HCT116 (cell line): Measurements from ENCODE around the gene RFPL2. TPM values are rescaled to one million over a fixed set of nuclear protein-coding genes. Genes with fewer than 3 reads are reported as not detected.

Experiments used
- ATAC-seq: fragments of 200-7000 bp; cut with Tn5 transposase; 2 replicates; pipeline ENCODE4 v1.9.1; 2020; ENCODE audit warnings: mild to moderate bottlenecking, moderate library complexity
- BruUV-seq: library from RNA; stranded (reverse); fragments of 400-500 nt; replicated peaks from 2 replicates; lab custom pipeline; 2021; lab: Mats Ljungman, UMichigan
- CTCF ChIA-PET: fragments of 300-600 bp; sonication (Branson Sonifier 250); formaldehyde crosslinking; loops from one replicate; lab custom pipeline; 2021; ENCODE audit warnings: antibody characterized with exemption; lab: Charles Lee
- POLR2A ChIA-PET: fragments of 300-600, 350-600 bp; sonication (Branson Sonifier 250); formaldehyde crosslinking; loops from one replicate; lab custom pipeline; 2021; ENCODE audit warnings: antibody characterized with exemption; lab: Charles Lee
- RAD21 ChIA-PET, 2 experiments: fragments of 300-600 bp; sonication (Branson Sonifier 250); formaldehyde crosslinking; loops; one replicate each; lab custom pipeline; 2023; ENCODE audit warnings: low total read pairs in 2 of 2; ENCODE audit not compliant: uncharacterized antibody in 2 of 2, unreplicated experiment in 2 of 2, low non-redundant PET in 1 of 2; lab: Charles Lee
- DNase-seq: peaks from one replicate; pipeline ENCODE4 v3.0.0-alpha.2; 2010; ENCODE audit warnings: low read depth, low spot score
- H2AFZ ChIP-seq: fragments of 200-600 bp; shearing (Covaris generic), sonication (generic); 2 replicates; pipeline ENCODE4 v1.6.1; 2017; ENCODE audit warnings: low read depth, mixed run types, mixed read lengths, antibody characterized with exemption, low read length; ENCODE audit not compliant: poor library complexity, severe bottlenecking
- H3K27ac ChIP-seq: 2 replicates; pipeline ENCODE4 v1.5.1; 2012; ENCODE audit warnings: low read depth, low read length
- H3K27me3 ChIP-seq: fragments of 200-600 bp; sonication (generic); 2 replicates; pipeline ENCODE4 v1.6.1; 2016; ENCODE audit warnings: mixed run types, low read length, mixed read lengths; ENCODE audit not compliant: insufficient read depth
- H3K36me3 ChIP-seq, 2 experiments: fragments of 200-500 bp in 1 of 2; fragments of 200-600 bp in 1 of 2; sonication (Bioruptor generic) in 1 of 2; sonication (generic) in 1 of 2; 2 replicates each; pipeline versions ENCODE4 v1.5.1 to v1.6.1; 2014 to 2016; ENCODE audit warnings: low read length in 2 of 2, inconsistent platforms in 1 of 2, mixed read lengths in 1 of 2, mixed run types in 1 of 2; ENCODE audit not compliant: insufficient read depth in 2 of 2, control insufficient read depth in 1 of 2
- H3K4me1 ChIP-seq, 2 experiments: fragments of 200-600 bp in 1 of 2; sonication (generic) in 1 of 2; 2 replicates each; pipeline versions ENCODE4 v1.5.1 to v1.6.1; 2012 to 2017; ENCODE audit warnings: low read length in 2 of 2, inconsistent platforms in 1 of 2, mild to moderate bottlenecking in 1 of 2, mixed read lengths in 1 of 2, mixed run types in 1 of 2, moderate library complexity in 1 of 2; ENCODE audit not compliant: insufficient read depth in 2 of 2, control insufficient read depth in 1 of 2
- H3K4me2 ChIP-seq: fragments of 200-600 bp; sonication (generic); 2 replicates; pipeline ENCODE4 v1.6.1; 2017; ENCODE audit warnings: mixed run types, low read length, mixed read lengths
- H3K4me3 ChIP-seq, 2 experiments: fragments of 200-600 bp in 1 of 2; sonication (generic) in 1 of 2; replicated peaks in 1 of 2; 2 replicates each; pipeline ENCODE4 v1.5.1; 2011 to 2016; ENCODE audit warnings: low read length in 2 of 2, control low read depth in 1 of 2, low read depth in 1 of 2, mild to moderate bottlenecking in 1 of 2, mixed read lengths in 1 of 2, mixed run types in 1 of 2
- H3K79me2 ChIP-seq: fragments of 200-600 bp; sonication (generic); 2 replicates; pipeline ENCODE4 v1.6.1; 2017; ENCODE audit warnings: mild to moderate bottlenecking, mixed run types, low read length, moderate library complexity, mixed read lengths; ENCODE audit not compliant: insufficient read depth
- H3K9ac ChIP-seq: fragments of 200-600 bp; sonication (generic); 2 replicates; pipeline ENCODE4 v1.6.1; 2016; ENCODE audit warnings: low read length, mixed read lengths
- H3K9me2 ChIP-seq: fragments of 200-600 bp; sonication (generic), shearing (Covaris generic); 2 replicates; pipeline ENCODE4 v1.6.1; 2017; ENCODE audit warnings: mixed run types, mild to moderate bottlenecking, moderate library complexity; ENCODE audit not compliant: insufficient read depth
- H3K9me3 ChIP-seq, 2 experiments: fragments of 200-500 bp in 1 of 2; fragments of 200-600 bp in 1 of 2; sonication (Bioruptor generic) in 1 of 2; sonication (generic) in 1 of 2; 2 replicates each; pipeline ENCODE4 v1.6.1; 2014 to 2017; ENCODE audit warnings: low read length in 2 of 2, mixed read lengths in 2 of 2, inconsistent platforms in 1 of 2, low read depth in 1 of 2, mild to moderate bottlenecking in 1 of 2, mixed run types in 1 of 2, moderate library complexity in 1 of 2; ENCODE audit not compliant: control insufficient read depth in 1 of 2, insufficient read depth in 1 of 2
- H4K20me1 ChIP-seq: fragments of 200-600 bp; sonication (generic), shearing (Covaris generic); 2 replicates; pipeline ENCODE4 v1.6.1; 2017; ENCODE audit warnings: mixed run types, mild to moderate bottlenecking, moderate library complexity; ENCODE audit not compliant: insufficient read depth
- CBX3 ChIP-seq: IDR thresholded peaks from 2 replicates; pipeline ENCODE4 v1.6.1; 2012; ENCODE audit warnings: low read depth
- CEBPB ChIP-seq: IDR thresholded peaks from 2 replicates; pipeline ENCODE4 v1.6.1; 2012; ENCODE audit warnings: low read depth
- ELF1 ChIP-seq: IDR thresholded peaks from 2 replicates; pipeline ENCODE4 v1.6.1; 2012; ENCODE audit warnings: low read depth, borderline replicate concordance
- EZH2 ChIP-seq: fragments of 200-600 bp; sonication (generic); IDR thresholded peaks from 2 replicates; pipeline ENCODE4 v1.6.1; 2017; ENCODE audit warnings: antibody characterized with exemption, mixed run types
- EZH2phosphoT487 ChIP-seq: fragments of 200-600 bp; IDR thresholded peaks from 2 replicates; pipeline ENCODE4 v1.6.1; 2018; ENCODE audit warnings: antibody characterized with exemption, borderline replicate concordance
- FOSL1 ChIP-seq: IDR thresholded peaks from 2 replicates; pipeline ENCODE4 v1.6.1; 2012; ENCODE audit warnings: low read depth
- POLR2A ChIP-seq: IDR thresholded peaks from 2 replicates; pipeline ENCODE4 v1.7.0; 2011; ENCODE audit warnings: borderline replicate concordance; ENCODE audit not compliant: insufficient read depth, insufficient read length; ENCODE audit errors: extremely low read depth
- POLR2AphosphoS5 ChIP-seq: IDR thresholded peaks from 2 replicates; pipeline ENCODE4 v1.6.1; 2011; ENCODE audit warnings: mild to moderate bottlenecking, low read depth, low read length, moderate library complexity
- RAD21 ChIP-seq: IDR thresholded peaks from 2 replicates; pipeline ENCODE4 v1.6.1; 2012; ENCODE audit warnings: low read depth, mild to moderate bottlenecking
- SIN3A ChIP-seq: IDR thresholded peaks from 2 replicates; pipeline ENCODE4 v1.6.1; 2012; ENCODE audit warnings: low read depth
- SP1 ChIP-seq: IDR thresholded peaks from 2 replicates; pipeline ENCODE4 v1.6.1; 2012; ENCODE audit warnings: low read depth
- SRF ChIP-seq: IDR thresholded peaks from 2 replicates; pipeline ENCODE4 v1.6.1; 2012; ENCODE audit warnings: low read depth
- YY1 ChIP-seq: IDR thresholded peaks from 2 replicates; pipeline ENCODE4 v1.6.1; 2011; ENCODE audit warnings: low read length, low read depth, moderate library complexity, mild to moderate bottlenecking; ENCODE audit not compliant: insufficient replicate concordance; ENCODE audit errors: extremely low read depth
- ZFX ChIP-seq: fragments of 450-650 bp; IDR thresholded peaks from 2 replicates; pipeline ENCODE4 v1.6.1; 2017
- ZNF274 ChIP-seq: fragments of 200-500 bp; sonication (Bioruptor generic); IDR thresholded peaks from 2 replicates; pipeline ENCODE4 v1.6.1; 2014; ENCODE audit warnings: mild to moderate bottlenecking, low read depth, low read length, inconsistent platforms
- intact Hi-C: fragments of 100-400 bp; cut with micrococcal nuclease; formaldehyde crosslinking; loops from 2 replicates; pipeline ENCODE4 v1.10.0; 2022
- total RNA-seq: library from RNA; stranded (reverse); gene quantifications from one replicate; pipeline ENCODE4 v1.2.1, GENCODE V29; 2021; ENCODE audit not compliant: unreplicated experiment
- TF ChIP-seq, protein P1 (sequence below), 3 experiments: fragments of 200-600 bp in 1 of 3; sonication (generic) in 1 of 3; IDR thresholded peaks in 2 of 3; conservative IDR thresholded peaks in 1 of 3; 2 replicates each; pipeline ENCODE4 v1.5.1; 2012 to 2017; ENCODE audit warnings: low read depth in 2 of 3, low read length in 2 of 3, antibody characterized with exemption in 1 of 3, borderline replicate concordance in 1 of 3, control low read depth in 1 of 3, mild to moderate bottlenecking in 1 of 3, mixed read lengths in 1 of 3, mixed run types in 1 of 3, moderate library complexity in 1 of 3; ENCODE audit not compliant: insufficient read depth in 1 of 3
- TF ChIP-seq, protein P2 (sequence below): IDR thresholded peaks from 2 replicates; pipeline ENCODE4 v1.6.1; 2012

The RFPL2 gene
- total RNA-seq, 1 experiment from 2014 or later, result 0.61 TPM

DNA sequence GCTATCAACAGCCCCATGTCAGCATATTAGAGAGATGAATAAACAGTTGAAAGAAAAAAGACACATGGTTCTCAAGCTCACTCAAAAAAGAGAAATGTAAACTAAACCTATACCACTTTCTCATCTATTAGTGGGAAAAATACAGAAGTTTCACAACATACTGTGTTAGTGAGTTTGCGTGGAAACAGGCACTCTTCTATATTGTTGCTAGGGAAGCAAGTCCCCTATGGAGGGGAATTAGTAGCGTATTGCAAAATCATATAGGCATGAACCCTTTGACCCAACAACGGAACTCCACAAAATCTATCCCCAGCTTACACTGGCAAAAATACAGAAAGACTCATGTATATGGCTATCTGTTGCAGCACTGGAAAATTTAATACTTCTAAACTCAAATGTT is 14.2 kb upstream of the RFPL2 start:
- DNase-seq, result no peak
- ATAC-seq, result no peak
- no peaks in the 10 kb centered on the region for H3K4me1 ChIP-seq
- CTCF ChIA-PET, result no interaction called here
- intact Hi-C loops, result no loop called here
- H3K36me3 ChIP-seq, result no peaks in the 10 kb centered on the region
- H3K4me2 ChIP-seq, result no peak overlapping the region
- RAD21 ChIA-PET, result no interaction called here
- H2AFZ ChIP-seq, result no peak overlapping the region
- no TSS peak for BruUV-seq
- no peaks in the 10 kb centered on the region for H3K9me2 ChIP-seq
- no peaks in the 10 kb centered on the region for H4K20me1 ChIP-seq
- H3K9ac ChIP-seq, result no peak overlapping the region
- no peaks in the 10 kb centered on the region for H3K9me3 ChIP-seq
- POLR2A ChIA-PET, result no interaction called here
- no peak overlapping the region for H3K4me3 ChIP-seq
- no peak overlapping the region for H3K27ac ChIP-seq
- H3K79me2 ChIP-seq, result no peaks in the 10 kb centered on the region
- TF ChIP-seq YY1 (no peak), ELF1 (no peak), SP1 (no peak), SRF (no peak)
- TF ChIP-seq, protein P1, sequence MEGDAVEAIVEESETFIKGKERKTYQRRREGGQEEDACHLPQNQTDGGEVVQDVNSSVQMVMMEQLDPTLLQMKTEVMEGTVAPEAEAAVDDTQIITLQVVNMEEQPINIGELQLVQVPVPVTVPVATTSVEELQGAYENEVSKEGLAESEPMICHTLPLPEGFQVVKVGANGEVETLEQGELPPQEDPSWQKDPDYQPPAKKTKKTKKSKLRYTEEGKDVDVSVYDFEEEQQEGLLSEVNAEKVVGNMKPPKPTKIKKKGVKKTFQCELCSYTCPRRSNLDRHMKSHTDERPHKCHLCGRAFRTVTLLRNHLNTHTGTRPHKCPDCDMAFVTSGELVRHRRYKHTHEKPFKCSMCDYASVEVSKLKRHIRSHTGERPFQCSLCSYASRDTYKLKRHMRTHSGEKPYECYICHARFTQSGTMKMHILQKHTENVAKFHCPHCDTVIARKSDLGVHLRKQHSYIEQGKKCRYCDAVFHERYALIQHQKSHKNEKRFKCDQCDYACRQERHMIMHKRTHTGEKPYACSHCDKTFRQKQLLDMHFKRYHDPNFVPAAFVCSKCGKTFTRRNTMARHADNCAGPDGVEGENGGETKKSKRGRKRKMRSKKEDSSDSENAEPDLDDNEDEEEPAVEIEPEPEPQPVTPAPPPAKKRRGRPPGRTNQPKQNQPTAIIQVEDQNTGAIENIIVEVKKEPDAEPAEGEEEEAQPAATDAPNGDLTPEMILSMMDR (IDR thresholded peaks at IDR 0.05 in 2 of 3, conservative IDR thresholded peaks at IDR 0.05 in 1 of 3; ENCODE audit: borderline replicate concordance in 1 of 3, insufficient read depth in 1 of 3, low read depth in 2 of 3, low read length in 2 of 3), result no peak
- H3K27me3 ChIP-seq, result no peaks in the 10 kb centered on the region

DNA sequence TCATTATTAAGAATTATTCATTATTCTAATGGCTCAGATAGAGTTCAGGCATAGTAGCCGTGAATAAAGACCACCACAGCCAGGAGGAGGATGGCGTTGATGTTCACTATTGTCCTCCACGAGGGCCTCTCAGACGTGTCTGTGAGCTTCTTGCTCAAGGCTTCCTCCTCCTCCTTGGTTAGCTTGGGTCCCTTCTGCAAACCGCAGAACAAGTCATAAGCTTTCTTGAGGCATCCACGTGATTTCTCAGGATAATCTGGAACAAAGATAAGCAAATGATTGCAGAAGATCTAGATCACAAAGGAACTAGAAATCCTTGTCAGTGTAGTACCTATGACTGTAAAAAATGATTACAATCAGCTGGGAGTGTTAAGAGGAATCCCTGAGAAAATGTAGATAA is 13.6 kb upstream of the RFPL2 start:
- no TSS peak for BruUV-seq
- no peak overlapping the region for H3K27ac ChIP-seq
- ChIA-PET CTCF (interaction anchor here (1.3 kb wide), 1 partner anchor 11 kb away, joined by 4 read pairs; no protein-coding TSS in a partner anchor), RAD21 (no interaction called here), POLR2A (no interaction called here)
- H3K79me2 ChIP-seq, result no peaks in the 10 kb centered on the region
- no peak overlapping the region for H2AFZ ChIP-seq
- no peak for DNase-seq
- no peaks in the 10 kb centered on the region for H3K27me3 ChIP-seq
- no peaks in the 10 kb centered on the region for H3K9me2 ChIP-seq
- intact Hi-C loops, result no loop called here
- no peaks in the 10 kb centered on the region for H3K4me1 ChIP-seq
- H4K20me1 ChIP-seq, result no peaks in the 10 kb centered on the region
- no peak for ATAC-seq
- no peak overlapping the region for H3K9ac ChIP-seq
- no peaks in the 10 kb centered on the region for H3K36me3 ChIP-seq
- H3K4me2 ChIP-seq, result no peak overlapping the region
- no peaks in the 10 kb centered on the region for H3K9me3 ChIP-seq
- no peak overlapping the region for H3K4me3 ChIP-seq
- TF ChIP-seq ELF1 (no peak), ZNF274 (no peak), SIN3A (no peak), RAD21 (no peak), ZFX (no peak), EZH2 (no peak), POLR2A (no peak), CBX3 (no peak), FOSL1 (no peak), SRF (no peak), POLR2AphosphoS5 (no peak), CEBPB (no peak), EZH2phosphoT487 (no peak), SP1 (no peak)
- TF ChIP-seq, protein P1 (IDR thresholded peaks at IDR 0.05 in 2 of 3, conservative IDR thresholded peaks at IDR 0.05 in 1 of 3; ENCODE audit: borderline replicate concordance in 1 of 3, insufficient read depth in 1 of 3, low read depth in 2 of 3, low read length in 2 of 3), result no peak
- TF ChIP-seq, protein P2, sequence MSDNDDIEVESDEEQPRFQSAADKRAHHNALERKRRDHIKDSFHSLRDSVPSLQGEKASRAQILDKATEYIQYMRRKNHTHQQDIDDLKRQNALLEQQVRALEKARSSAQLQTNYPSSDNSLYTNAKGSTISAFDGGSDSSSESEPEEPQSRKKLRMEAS, result no peak
